ENCODE data around the gene QSER1.

QSER1 gene

DNA sequence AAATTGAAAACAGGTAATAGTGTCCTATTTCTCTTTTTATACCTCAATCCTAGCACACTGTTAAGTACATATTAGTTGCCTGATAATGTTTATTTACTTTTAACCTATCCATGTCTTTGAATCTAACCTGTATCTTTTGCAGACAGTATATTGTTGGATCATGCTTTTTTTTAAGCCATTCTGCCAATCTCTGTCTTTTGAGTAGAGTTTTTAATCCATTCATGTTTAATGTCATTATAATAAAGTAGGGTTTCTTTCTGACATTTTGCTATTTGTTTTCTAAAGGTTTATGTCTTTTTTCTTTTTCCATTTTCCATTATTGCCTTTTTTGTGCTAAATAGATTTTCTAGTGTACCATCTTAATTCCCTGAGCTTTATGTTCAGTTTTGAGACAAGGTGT, 99.3 kb downstream of the QSER1 start:
- no peaks in the 10 kb centered on the region for H3K9me3 ChIP-seq (ENCODE audit: low read length)
- H3K4me1 ChIP-seq (ENCODE audit: insufficient read depth, low read length) = no peaks in the 10 kb centered on the region
- no peak overlapping the region for H3K4me3 ChIP-seq (ENCODE audit: low read length)
- no peak overlapping the region for H2AFZ ChIP-seq (ENCODE audit: low read depth, low read length)
- no peaks in the 10 kb centered on the region for H3K27me3 ChIP-seq (ENCODE audit: insufficient read depth, low read length)
- H3K36me3 ChIP-seq (ENCODE audit: insufficient read depth, low read length) = no peaks in the 10 kb centered on the region

DNA sequence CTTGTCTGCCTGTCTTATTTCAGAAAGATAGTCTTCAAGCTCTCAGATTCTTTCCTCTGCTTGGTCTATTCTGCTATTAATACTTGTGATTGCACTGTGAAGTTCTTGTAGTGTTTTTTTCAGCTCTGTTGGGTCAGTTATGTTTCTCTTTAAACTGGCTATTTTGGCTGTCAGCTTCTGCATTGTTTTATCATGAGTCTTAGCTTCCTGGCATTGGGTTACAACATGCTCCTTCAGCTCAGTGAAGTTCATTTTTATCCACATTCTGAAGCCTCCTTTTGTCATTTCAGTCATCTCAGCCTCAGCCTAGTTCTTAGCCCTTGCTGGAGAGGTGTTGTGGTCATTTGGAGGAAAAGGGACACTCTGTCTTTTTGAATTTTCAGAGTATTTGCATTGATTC, 107.6 kb downstream of the QSER1 start:
- H3K27me3 ChIP-seq (ENCODE audit: insufficient read depth, low read length) = peaks cover 3% of the 10 kb centered on the region
- no peaks in the 10 kb centered on the region for H3K36me3 ChIP-seq (ENCODE audit: insufficient read depth, low read length)
- H3K4me1 ChIP-seq (ENCODE audit: insufficient read depth, low read length) = no peaks in the 10 kb centered on the region
- H3K4me3 ChIP-seq (ENCODE audit: low read length) = no peak overlapping the region
- H3K9me3 ChIP-seq (ENCODE audit: low read length) = peaks cover 2% of the 10 kb centered on the region
- no peak overlapping the region for H2AFZ ChIP-seq (ENCODE audit: low read depth, low read length)

GRCh38 chr11:33001281-33001680, 108.7 kb downstream of the QSER1 start:
- H3K9me3 ChIP-seq (ENCODE audit: low read length) = peaks cover 2% of the 10 kb centered on the region
- no peaks in the 10 kb centered on the region for H3K36me3 ChIP-seq (ENCODE audit: insufficient read depth, low read length)
- H3K4me3 ChIP-seq (ENCODE audit: low read length) = no peak overlapping the region
- no peaks in the 10 kb centered on the region for H3K4me1 ChIP-seq (ENCODE audit: insufficient read depth, low read length)
- H2AFZ ChIP-seq (ENCODE audit: low read depth, low read length) = no peak overlapping the region
- peaks cover 3% of the 10 kb centered on the region for H3K27me3 ChIP-seq (ENCODE audit: insufficient read depth, low read length)

GRCh38 chr11:33001751-33002542, 109.3 kb downstream of the QSER1 start:
- peaks cover 3% of the 10 kb centered on the region for H3K27me3 ChIP-seq (ENCODE audit: insufficient read depth, low read length)
- no peak overlapping the region for H2AFZ ChIP-seq (ENCODE audit: low read depth, low read length)
- H3K4me3 ChIP-seq (ENCODE audit: low read length) = no peak overlapping the region
- H3K4me1 ChIP-seq (ENCODE audit: insufficient read depth, low read length) = no peaks in the 10 kb centered on the region
- peaks cover 2% of the 10 kb centered on the region for H3K9me3 ChIP-seq (ENCODE audit: low read length)
- no peaks in the 10 kb centered on the region for H3K36me3 ChIP-seq (ENCODE audit: insufficient read depth, low read length)

- H3K36me3 ChIP-seq (ENCODE audit: insufficient read depth, low read length) = no peaks in the 10 kb centered on the region
- H3K4me1 ChIP-seq (ENCODE audit: insufficient read depth, low read length) = no peaks in the 10 kb centered on the region
- H3K4me3 ChIP-seq (ENCODE audit: low read length) = no peak overlapping the region
- no peaks in the 10 kb centered on the region for H3K9me3 ChIP-seq (ENCODE audit: low read length)
- H3K27me3 ChIP-seq (ENCODE audit: insufficient read depth, low read length) = peaks cover 3% of the 10 kb centered on the region
- H2AFZ ChIP-seq (ENCODE audit: low read depth, low read length) = peak overlapping the region; percentile 43
Observed at GRCh38 chr11:33005175-33005574, 112.6 kb downstream of the QSER1 start.

- no peak overlapping the region for H2AFZ ChIP-seq (ENCODE audit: low read depth, low read length)
- peaks cover 3% of the 10 kb centered on the region for H3K27me3 ChIP-seq (ENCODE audit: insufficient read depth, low read length)
- no peaks in the 10 kb centered on the region for H3K4me1 ChIP-seq (ENCODE audit: insufficient read depth, low read length)
- H3K36me3 ChIP-seq (ENCODE audit: insufficient read depth, low read length) = no peaks in the 10 kb centered on the region
- H3K4me3 ChIP-seq (ENCODE audit: low read length) = no peak overlapping the region
- H3K9me3 ChIP-seq (ENCODE audit: low read length) = no peaks in the 10 kb centered on the region
Observed at GRCh38 chr11:33006010-33006409, 113.4 kb downstream of the QSER1 start.

- Histone ChIP-seq H3K9me3 (ENCODE audit: low read length) (no peaks in the 10 kb centered on the region), H3K27me3 (ENCODE audit: insufficient read depth, low read length) (no peaks in the 10 kb centered on the region), H2AFZ (ENCODE audit: low read depth, low read length) (no peak overlapping the region), H3K36me3 (ENCODE audit: insufficient read depth, low read length) (no peaks in the 10 kb centered on the region), H3K4me3 (ENCODE audit: low read length) (no peak overlapping the region), H3K4me1 (ENCODE audit: insufficient read depth, low read length) (peaks cover 10% of the 10 kb centered on the region)
Observed at GRCh38 chr11:33013755-33014154, 121.1 kb downstream of the QSER1 start.

DNA sequence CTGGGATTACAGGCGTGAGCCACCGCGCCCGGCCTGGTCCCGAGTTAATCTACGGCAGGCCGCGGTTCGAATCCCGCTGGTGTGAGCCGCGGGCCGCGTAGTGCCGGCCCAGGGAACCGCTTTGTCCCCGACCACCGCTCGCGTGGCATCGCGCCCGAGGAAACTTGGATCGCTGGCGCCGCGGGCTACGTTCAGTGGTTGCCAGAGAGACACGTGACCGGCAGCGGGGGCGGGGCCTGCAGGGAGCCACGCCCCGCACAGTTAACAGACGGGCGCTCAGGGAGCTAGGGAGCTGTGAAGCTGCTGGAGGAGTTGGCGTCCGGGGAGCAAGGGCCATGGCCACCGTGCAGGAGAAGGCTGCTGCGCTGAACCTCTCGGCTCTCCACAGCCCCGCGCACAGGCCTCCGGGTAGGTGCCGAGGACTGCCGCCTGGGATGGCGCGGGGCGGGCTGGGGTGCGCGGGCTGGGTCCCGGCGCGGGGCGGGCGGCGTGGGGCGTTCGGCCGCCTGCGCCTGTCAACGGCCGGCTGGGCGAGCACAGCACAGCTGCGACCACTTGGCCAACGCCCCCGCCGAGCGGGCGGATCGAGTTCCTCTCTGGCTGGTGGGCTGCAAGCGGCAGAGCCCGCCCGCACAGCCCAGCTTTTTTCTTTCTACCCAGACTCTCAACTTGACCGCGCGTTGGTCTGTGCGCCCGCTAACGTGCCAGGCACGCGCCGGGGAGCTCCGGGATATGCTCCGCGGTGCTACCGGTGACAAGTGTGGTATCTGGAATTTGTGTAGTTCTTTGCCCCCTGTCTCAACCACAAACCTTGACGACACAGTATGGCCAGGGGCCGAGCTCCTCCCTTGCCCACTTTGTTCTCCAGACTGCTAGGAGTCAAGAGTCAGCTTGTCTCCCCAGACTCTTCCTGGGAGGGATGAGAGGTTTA, 123.3 kb downstream of the QSER1 start, which contains the start of gene DEPDC7:
TSS of gene DEPDC7 (plus strand) at position 258 of the 931 bp plus-strand sequence. CDS start at position 336, 78 bp downstream.
- H2AFZ ChIP-seq (ENCODE audit: low read depth, low read length) = peak within 1 kb of the TSS; percentile 92
- H3K36me3 ChIP-seq (ENCODE audit: insufficient read depth, low read length) = no peaks in the 10 kb centered on the region
- H3K4me3 ChIP-seq (ENCODE audit: low read length) = peak within 1 kb of the TSS; percentile 86
- H3K27me3 ChIP-seq (ENCODE audit: insufficient read depth, low read length) = no peaks in the 10 kb centered on the region
- H3K4me1 ChIP-seq (ENCODE audit: insufficient read depth, low read length) = peaks cover 10% of the 10 kb centered on the region
- H3K9me3 ChIP-seq (ENCODE audit: low read length) = no peaks in the 10 kb centered on the region

GRCh38 chr11:33016654-33017053, 124.0 kb downstream of the QSER1 start:
- Histone ChIP-seq H3K27me3 (ENCODE audit: insufficient read depth, low read length) (no peaks in the 10 kb centered on the region), H3K4me3 (ENCODE audit: low read length) (peak overlapping the region; percentile 86), H3K9me3 (ENCODE audit: low read length) (no peaks in the 10 kb centered on the region), H3K36me3 (ENCODE audit: insufficient read depth, low read length) (no peaks in the 10 kb centered on the region), H3K4me1 (ENCODE audit: insufficient read depth, low read length) (peaks cover 10% of the 10 kb centered on the region), H2AFZ (ENCODE audit: low read depth, low read length) (peak overlapping the region; percentile 92)

DNA sequence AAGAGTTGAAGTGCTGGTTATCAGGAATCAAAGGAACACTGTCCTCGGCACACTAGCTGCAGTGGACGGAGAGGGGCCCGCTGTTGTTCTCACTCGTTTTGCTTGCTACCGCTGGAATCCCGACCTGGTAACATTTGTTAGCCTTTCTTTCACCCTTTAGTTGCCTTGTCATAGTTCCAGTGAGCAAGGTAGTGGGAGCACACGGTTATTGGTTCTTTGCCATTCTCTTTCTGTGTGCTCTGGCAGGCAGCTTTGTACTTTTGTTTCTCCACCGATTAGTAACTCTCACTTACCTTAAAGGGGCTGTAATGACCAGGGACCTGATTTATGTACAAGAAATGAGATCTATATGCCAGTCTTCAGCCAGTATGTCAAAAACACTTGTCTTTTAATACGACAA, 124.9 kb downstream of the QSER1 start:
- Histone ChIP-seq H3K4me1 (ENCODE audit: insufficient read depth, low read length) (peaks cover 10% of the 10 kb centered on the region), H2AFZ (ENCODE audit: low read depth, low read length) (no peak overlapping the region), H3K9me3 (ENCODE audit: low read length) (no peaks in the 10 kb centered on the region), H3K27me3 (ENCODE audit: insufficient read depth, low read length) (no peaks in the 10 kb centered on the region), H3K36me3 (ENCODE audit: insufficient read depth, low read length) (no peaks in the 10 kb centered on the region), H3K4me3 (ENCODE audit: low read length) (peak overlapping the region; percentile 86)

DNA sequence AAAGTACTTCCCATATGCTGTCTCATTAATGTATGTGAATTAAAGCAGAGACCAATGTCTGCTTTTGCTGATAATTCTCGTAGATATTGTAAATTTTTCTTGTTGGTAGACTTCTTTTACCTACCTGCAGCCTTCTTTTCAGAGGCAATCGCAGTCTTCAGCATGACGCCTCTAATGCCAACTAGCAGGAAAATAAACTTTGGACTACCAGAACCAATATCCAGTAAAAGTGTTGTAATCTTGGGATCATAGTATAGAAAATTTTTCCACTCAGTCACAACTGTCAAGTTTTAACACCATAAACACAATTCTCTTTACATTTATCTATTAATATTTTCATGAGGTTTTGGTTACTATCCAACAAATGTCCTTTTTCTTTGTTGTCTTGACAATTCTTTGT, 125.4 kb downstream of the QSER1 start:
- Histone ChIP-seq H3K36me3 (ENCODE audit: insufficient read depth, low read length) (no peaks in the 10 kb centered on the region), H3K9me3 (ENCODE audit: low read length) (no peaks in the 10 kb centered on the region), H3K4me3 (ENCODE audit: low read length) (no peak overlapping the region), H2AFZ (ENCODE audit: low read depth, low read length) (no peak overlapping the region), H3K27me3 (ENCODE audit: insufficient read depth, low read length) (no peaks in the 10 kb centered on the region), H3K4me1 (ENCODE audit: insufficient read depth, low read length) (peaks cover 10% of the 10 kb centered on the region)

GRCh38 chr11:33018840-33019239, 126.2 kb downstream of the QSER1 start:
- Histone ChIP-seq H2AFZ (ENCODE audit: low read depth, low read length) (no peak overlapping the region), H3K9me3 (ENCODE audit: low read length) (no peaks in the 10 kb centered on the region), H3K4me1 (ENCODE audit: insufficient read depth, low read length) (peaks cover 10% of the 10 kb centered on the region), H3K27me3 (ENCODE audit: insufficient read depth, low read length) (no peaks in the 10 kb centered on the region), H3K36me3 (ENCODE audit: insufficient read depth, low read length) (no peaks in the 10 kb centered on the region), H3K4me3 (ENCODE audit: low read length) (no peak overlapping the region)

DNA sequence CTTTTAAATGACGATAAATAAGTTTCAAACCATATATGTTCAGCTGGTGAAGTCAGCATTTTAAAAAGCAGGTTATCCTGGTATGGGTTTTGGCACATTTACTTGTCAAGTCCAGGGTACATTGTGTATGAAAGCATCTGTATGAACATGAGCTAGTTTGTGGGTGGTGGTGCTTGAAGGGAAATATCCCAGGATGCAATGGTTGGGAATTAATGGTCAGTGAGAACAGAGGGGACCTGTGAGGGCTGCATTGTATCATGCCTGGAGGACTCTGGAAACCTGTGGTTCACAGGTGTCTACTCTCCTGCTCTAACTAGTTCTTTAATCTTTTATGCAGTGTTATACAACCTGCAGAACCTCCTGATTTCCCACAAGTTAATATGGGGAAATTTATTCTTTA, 128.9 kb downstream of the QSER1 start:
- Histone ChIP-seq H3K27me3 (ENCODE audit: insufficient read depth, low read length) (no peaks in the 10 kb centered on the region), H3K9me3 (ENCODE audit: low read length) (no peaks in the 10 kb centered on the region), H3K4me3 (ENCODE audit: low read length) (no peak overlapping the region), H2AFZ (ENCODE audit: low read depth, low read length) (no peak overlapping the region), H3K4me1 (ENCODE audit: insufficient read depth, low read length) (peaks cover 9% of the 10 kb centered on the region), H3K36me3 (ENCODE audit: insufficient read depth, low read length) (no peaks in the 10 kb centered on the region)

Measured in neuron (in vitro differentiated cells).